GM19023 (cell line): ENCODE measurements around the gene DNM1L.

Experiments used
- ATAC-seq: cut with Tn5 transposase; IDR thresholded peaks from one replicate; pipeline ENCODE4 v1.9.1; 2021; ENCODE audit warnings: mild to moderate bottlenecking, moderate library complexity; ENCODE audit not compliant: unreplicated experiment

DNM1L gene

GRCh38 chr12:32679091-32679919, at the start of gene DNM1L:
DNM1L (plus strand) TSS chr12:32679301; CDS start chr12:32679364, 63 bp downstream.
- ATAC-seq = peak; percentile 97

DNA sequence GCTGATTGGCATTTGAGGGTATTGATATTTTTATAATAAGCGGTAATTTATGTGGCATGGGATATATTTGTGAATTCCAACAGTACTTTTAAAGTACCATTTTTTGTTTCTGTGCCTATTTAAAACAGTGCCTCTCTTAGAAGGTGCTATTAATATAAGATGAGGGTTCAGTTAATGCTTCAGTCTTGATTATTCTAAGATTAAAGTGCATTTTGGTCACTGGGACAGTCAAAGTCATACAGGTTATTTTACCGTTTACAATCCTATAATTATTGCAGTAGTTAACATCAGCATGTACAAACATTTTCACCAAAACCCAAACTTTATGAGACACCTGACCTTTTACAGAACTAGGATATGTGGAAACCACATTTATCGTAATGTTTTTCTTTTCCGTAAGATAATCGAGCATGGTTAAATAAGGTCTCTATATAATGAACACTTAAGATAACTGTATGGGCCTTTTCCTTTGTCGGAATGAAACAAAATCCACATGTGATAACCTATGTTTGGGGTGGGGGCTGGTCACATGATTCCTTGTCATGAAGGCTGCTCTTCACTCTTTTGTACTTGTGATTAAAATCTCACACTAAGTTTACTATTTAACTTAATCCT, 37.7 kb upstream of the DNM1L start:
- no peak for ATAC-seq

- no peak for ATAC-seq
Measured at GRCh38 chr12:32644431-32644830, 34.7 kb upstream of the DNM1L start.

- ATAC-seq = no peak
Measured at GRCh38 chr12:32647275-32647674, 31.8 kb upstream of the DNM1L start.

GRCh38 chr12:32650508-32650907, 28.6 kb upstream of the DNM1L start:
- ATAC-seq = no peak

GRCh38 chr12:32651151-32651955, 27.7 kb upstream of the DNM1L start:
- no peak for ATAC-seq

- ATAC-seq = no peak
Measured at GRCh38 chr12:32651956-32652210, 27.2 kb upstream of the DNM1L start.

- ATAC-seq = no peak
Measured at GRCh38 chr12:32659908-32660440, 19.1 kb upstream of the DNM1L start.

- ATAC-seq = no peak
Measured at GRCh38 chr12:32661706-32662105, 17.4 kb upstream of the DNM1L start.

GRCh38 chr12:32662665-32663064, 16.4 kb upstream of the DNM1L start:
- ATAC-seq = no peak

- no peak for ATAC-seq
Measured at GRCh38 chr12:32666018-32666417, 13.1 kb upstream of the DNM1L start.

- ATAC-seq = no peak
Measured at GRCh38 chr12:32669584-32669983, 9.5 kb upstream of the DNM1L start.

DNA sequence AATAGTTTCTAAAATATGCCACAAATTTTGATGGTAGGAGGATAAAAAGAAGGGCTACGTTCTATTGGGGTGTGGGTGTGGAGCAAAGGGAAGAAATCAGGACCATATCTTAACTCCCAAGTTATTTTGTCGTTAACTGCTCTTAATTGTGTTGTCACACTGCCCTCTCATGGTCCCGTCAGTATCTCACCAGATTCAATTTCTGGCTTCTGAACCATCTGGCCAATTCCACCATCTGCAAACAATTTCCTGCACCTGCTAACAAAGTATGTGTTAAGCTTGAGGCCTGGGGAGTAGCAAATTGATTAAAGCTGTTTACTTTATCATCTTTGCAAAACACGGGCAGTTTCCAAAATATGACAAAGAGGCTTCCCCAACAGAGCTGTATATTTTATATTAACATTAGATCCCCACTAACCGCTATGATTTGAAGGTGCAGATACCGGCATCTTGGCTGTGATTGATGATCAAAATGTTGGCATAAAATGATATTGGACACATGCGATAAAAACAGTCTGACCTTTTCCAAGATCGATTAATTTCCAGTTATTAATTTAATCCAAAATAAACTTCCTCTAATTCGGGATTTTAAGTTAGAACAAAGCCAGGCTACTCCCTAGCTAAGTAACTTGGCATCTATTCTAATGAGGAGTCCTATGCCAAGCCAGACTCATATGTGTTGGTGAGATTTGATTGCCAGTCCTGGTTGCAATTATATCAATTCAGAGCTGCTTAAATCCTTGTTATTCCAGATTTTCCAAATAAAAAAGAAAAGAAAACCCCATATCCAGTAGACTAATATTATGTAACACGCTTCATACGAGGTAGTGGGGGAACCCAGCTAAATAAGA, 6.9 kb upstream of the DNM1L start:
- ATAC-seq = no peak

DNA sequence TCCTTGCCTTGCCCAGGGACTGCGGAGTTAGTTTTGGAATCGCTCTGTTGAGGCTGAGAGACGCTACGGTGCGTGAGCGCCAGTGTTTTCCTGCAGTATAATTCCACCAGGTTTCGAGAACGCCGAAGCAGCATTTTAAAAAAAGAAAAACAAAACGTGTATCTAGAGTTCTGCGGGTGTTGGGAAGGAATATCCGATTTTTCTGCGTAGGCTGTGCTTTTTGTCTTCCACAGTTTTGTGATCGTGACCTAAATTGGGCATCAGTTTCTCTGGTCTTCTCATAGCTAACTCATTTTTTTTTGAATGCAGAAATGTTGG, 778 bp downstream of the DNM1L start:
- ATAC-seq = no peak

DNA sequence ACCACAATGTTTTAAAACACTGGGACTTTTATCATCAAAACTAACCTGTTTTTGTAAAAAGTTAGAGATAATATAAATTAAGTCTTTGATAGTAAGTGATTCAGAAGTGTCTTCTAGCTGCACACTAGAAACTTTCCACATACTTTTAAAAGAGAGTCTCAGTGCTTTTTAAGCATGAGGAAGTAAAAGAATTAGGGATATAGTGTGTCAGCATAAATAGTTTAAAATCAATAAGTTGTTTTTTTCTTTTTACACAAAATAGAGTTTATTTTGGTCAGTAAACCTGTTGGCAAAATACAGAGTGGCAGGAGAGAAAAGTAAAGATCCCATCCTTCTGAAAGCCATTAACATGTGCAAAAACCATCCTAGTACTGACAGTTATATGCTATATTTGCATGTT, 1.7 kb downstream of the DNM1L start:
- ATAC-seq = no peak

- no peak for ATAC-seq
Measured at GRCh38 chr12:32681272-32681671, 2.2 kb downstream of the DNM1L start.

DNA sequence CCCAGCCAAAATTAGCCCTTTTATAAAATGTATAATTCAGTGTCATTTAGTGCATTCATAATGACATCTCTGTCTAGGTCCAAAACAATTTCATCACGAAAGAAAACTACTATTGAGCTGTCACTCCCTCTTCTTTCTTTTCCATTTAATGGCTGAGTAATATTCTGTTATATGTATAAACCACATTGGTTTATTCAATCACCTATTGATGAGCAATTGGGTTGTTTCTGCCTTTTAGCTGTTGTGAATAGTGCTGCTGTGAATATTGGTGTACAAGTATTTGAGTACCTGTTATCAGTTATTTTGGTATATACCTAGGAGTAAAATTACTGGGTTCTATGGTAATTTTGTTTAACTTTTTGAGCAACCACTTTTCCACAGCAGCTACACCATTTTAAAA, 7.2 kb downstream of the DNM1L start:
- no peak for ATAC-seq

- no peak for ATAC-seq
Measured at GRCh38 chr12:32688786-32689185, 9.7 kb downstream of the DNM1L start.

DNA sequence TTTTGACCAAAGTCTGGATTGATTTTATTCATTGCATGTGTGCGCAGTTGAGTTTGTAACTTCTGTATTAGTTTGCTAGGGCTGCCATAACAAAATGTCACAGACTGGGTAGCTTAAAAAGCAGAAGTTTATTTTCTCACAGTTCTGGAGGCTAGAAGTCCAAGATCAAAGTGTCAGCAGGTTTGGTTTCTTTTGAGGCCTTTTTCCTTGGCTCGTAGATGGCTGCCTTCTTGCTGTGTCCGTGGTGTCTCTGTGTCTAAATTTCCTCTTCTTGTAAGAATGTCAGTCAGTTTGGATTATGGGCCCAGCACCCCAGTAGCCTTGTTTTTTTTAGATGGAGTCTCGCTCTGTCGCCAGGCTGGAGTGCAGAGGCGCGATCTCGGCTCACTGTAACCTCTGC, 11.8 kb downstream of the DNM1L start:
- ATAC-seq = no peak

- ATAC-seq = no peak
Measured at GRCh38 chr12:32692358-32692757, 13.3 kb downstream of the DNM1L start.

DNA sequence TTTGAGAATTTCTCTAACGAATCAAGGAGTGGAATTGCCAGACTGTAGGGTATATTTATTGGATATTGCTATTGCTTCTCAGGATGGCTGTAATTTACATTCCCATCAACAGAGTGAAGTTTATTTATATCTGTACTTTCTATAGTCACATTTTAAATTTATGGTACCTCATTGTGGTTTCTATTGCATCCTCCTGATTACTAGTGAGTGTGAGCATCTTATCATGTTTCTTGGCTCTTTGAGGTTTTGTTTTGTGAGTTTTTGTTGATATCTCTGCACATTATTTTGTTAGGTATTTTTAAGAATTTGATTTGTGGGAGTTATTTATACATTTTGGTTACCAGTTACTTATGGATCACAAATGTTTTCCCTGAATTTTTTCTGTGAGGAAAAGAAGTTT, 13.9 kb downstream of the DNM1L start:
- ATAC-seq = no peak
